ENCODE data around the gene TNC.
A peak's percentile ranks its signal among the peaks of the same experiment; 100 is the strongest.

TNC gene

GRCh38 chr9:115071176-115071575, 46.8 kb downstream of the TNC start:
- Mint-ChIP-seq H3K9me3 (no peaks in the 10 kb centered on the region), H3K4me3 (no peak overlapping the region), H3K27ac (no peak overlapping the region), H3K4me1 (ENCODE audit: low read depth) (no peaks in the 10 kb centered on the region), H3K27me3 (ENCODE audit: low read depth) (peaks cover 7% of the 10 kb centered on the region), H3K36me3 (ENCODE audit: low read depth) (no peaks in the 10 kb centered on the region)
- no peak for DNase-seq (ENCODE audit: low spot score)

GRCh38 chr9:115069771-115070170, 48.2 kb downstream of the TNC start:
- no peak overlapping the region for H3K4me3 Mint-ChIP-seq
- no peak for DNase-seq (ENCODE audit: low spot score)
- H3K9me3 Mint-ChIP-seq, result no peaks in the 10 kb centered on the region
- no peak overlapping the region for H3K27ac Mint-ChIP-seq
- H3K36me3 Mint-ChIP-seq (ENCODE audit: low read depth), result no peaks in the 10 kb centered on the region
- H3K27me3 Mint-ChIP-seq (ENCODE audit: low read depth), result peaks cover 7% of the 10 kb centered on the region
- no peaks in the 10 kb centered on the region for H3K4me1 Mint-ChIP-seq (ENCODE audit: low read depth)

DNA sequence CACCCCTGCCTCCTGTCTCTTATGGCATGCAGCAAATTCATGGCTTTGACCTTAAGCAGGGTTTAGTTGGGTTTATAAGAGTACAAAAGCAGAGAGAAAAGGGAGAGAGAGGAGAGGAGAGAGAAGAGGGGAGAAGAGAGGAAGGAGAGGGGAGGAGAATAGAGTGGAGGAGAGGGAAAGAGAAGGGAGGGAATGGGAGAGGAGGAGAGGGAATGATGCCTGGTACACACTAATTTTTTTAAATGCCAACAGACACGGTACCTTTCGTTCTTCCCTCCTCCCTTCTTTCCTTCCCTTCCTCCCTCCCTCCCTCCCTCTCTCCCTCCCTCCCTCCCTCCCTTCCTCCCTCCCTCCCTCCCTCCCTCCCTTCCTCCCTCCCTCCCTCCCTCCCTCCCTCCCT, 48.7 kb downstream of the TNC start:
- Mint-ChIP-seq H3K4me1 (ENCODE audit: low read depth) (no peaks in the 10 kb centered on the region), H3K27me3 (ENCODE audit: low read depth) (peaks cover 7% of the 10 kb centered on the region)

GRCh38 chr9:115068031-115068430, 49.9 kb downstream of the TNC start:
- H3K27ac Mint-ChIP-seq, result no peak overlapping the region

More for the DNA sequence above, 48.7 kb downstream of the TNC start:
- Mint-ChIP-seq H3K9me3 (no peaks in the 10 kb centered on the region), H3K4me3 (no peak overlapping the region), H3K27ac (no peak overlapping the region), H3K36me3 (ENCODE audit: low read depth) (no peaks in the 10 kb centered on the region)
- no peak for DNase-seq (ENCODE audit: low spot score)

GRCh38 chr9:115063058-115063845, 54.7 kb downstream of the TNC start:
- no peaks in the 10 kb centered on the region for H3K36me3 Mint-ChIP-seq (ENCODE audit: low read depth)
- no peaks in the 10 kb centered on the region for H3K4me1 Mint-ChIP-seq (ENCODE audit: low read depth)
- no peaks in the 10 kb centered on the region for H3K9me3 Mint-ChIP-seq
- H3K4me3 Mint-ChIP-seq, result no peak overlapping the region
- no peak overlapping the region for H3K27ac Mint-ChIP-seq
- DNase-seq (ENCODE audit: low spot score), result no peak
- H3K27me3 Mint-ChIP-seq (ENCODE audit: low read depth), result peaks cover 11% of the 10 kb centered on the region

More at GRCh38 chr9:115068031-115068430, 49.9 kb downstream of the TNC start:
- no peaks in the 10 kb centered on the region for H3K4me1 Mint-ChIP-seq (ENCODE audit: low read depth)
- H3K36me3 Mint-ChIP-seq (ENCODE audit: low read depth), result no peaks in the 10 kb centered on the region
- H3K9me3 Mint-ChIP-seq, result no peaks in the 10 kb centered on the region
- no peak overlapping the region for H3K4me3 Mint-ChIP-seq
- no peak for DNase-seq (ENCODE audit: low spot score)
- peaks cover 9% of the 10 kb centered on the region for H3K27me3 Mint-ChIP-seq (ENCODE audit: low read depth)

- H3K4me1 Mint-ChIP-seq (ENCODE audit: low read depth), result no peaks in the 10 kb centered on the region
- no peaks in the 10 kb centered on the region for H3K9me3 Mint-ChIP-seq
- H3K27me3 Mint-ChIP-seq (ENCODE audit: low read depth), result peaks cover 19% of the 10 kb centered on the region
- no peak for DNase-seq (ENCODE audit: low spot score)
- H3K27ac Mint-ChIP-seq, result no peak overlapping the region
- no peak overlapping the region for H3K4me3 Mint-ChIP-seq
- no peaks in the 10 kb centered on the region for H3K36me3 Mint-ChIP-seq (ENCODE audit: low read depth)
Measured at GRCh38 chr9:115058684-115059315, 59.2 kb downstream of the TNC start.

- Mint-ChIP-seq H3K36me3 (ENCODE audit: low read depth) (no peaks in the 10 kb centered on the region), H3K4me1 (ENCODE audit: low read depth) (no peaks in the 10 kb centered on the region), H3K9me3 (no peaks in the 10 kb centered on the region), H3K27me3 (ENCODE audit: low read depth) (peaks cover 18% of the 10 kb centered on the region), H3K27ac (no peak overlapping the region), H3K4me3 (no peak overlapping the region)
- DNase-seq (ENCODE audit: low spot score), result no peak
Measured at GRCh38 chr9:115058175-115058574, 59.8 kb downstream of the TNC start.

GRCh38 chr9:115057559-115057958, 60.4 kb downstream of the TNC start:
- DNase-seq (ENCODE audit: low spot score), result no peak

DNA sequence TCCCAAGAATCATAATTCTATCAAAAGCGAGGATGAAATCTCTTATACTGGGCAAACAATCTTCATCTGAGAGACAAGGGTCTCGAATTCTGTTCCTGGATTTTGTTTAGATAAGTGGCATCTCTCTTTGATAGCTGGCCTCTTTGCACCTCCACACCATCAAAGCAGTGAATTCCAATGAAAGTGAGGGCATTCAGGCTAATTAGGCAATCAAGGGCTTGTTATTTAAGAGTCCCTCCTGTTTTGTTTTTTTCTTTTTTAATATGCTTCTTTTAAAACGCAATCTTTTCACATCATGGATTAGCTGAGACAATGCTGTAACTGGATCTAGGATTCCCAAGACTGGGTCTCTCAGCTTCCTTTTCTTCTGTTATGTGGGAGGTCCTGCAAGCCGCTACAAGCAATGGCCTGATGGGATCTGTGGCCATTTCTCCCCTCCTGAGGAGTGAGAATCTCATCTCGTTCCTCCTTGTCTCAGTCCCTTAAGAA, 67.9 kb downstream of the TNC start:
- no peaks in the 10 kb centered on the region for H3K4me1 Mint-ChIP-seq (ENCODE audit: low read depth)
- DNase-seq (ENCODE audit: low spot score), result no peak

More at GRCh38 chr9:115057559-115057958, 60.4 kb downstream of the TNC start:
- H3K4me3 Mint-ChIP-seq, result no peak overlapping the region
- H3K27ac Mint-ChIP-seq, result no peak overlapping the region
- H3K4me1 Mint-ChIP-seq (ENCODE audit: low read depth), result no peaks in the 10 kb centered on the region
- no peaks in the 10 kb centered on the region for H3K36me3 Mint-ChIP-seq (ENCODE audit: low read depth)
- no peaks in the 10 kb centered on the region for H3K9me3 Mint-ChIP-seq
- peaks cover 23% of the 10 kb centered on the region for H3K27me3 Mint-ChIP-seq (ENCODE audit: low read depth)

GRCh38 chr9:115046824-115047223, 71.1 kb downstream of the TNC start:
- no peak overlapping the region for H3K4me3 Mint-ChIP-seq
- H3K36me3 Mint-ChIP-seq (ENCODE audit: low read depth), result no peaks in the 10 kb centered on the region
- peaks cover 28% of the 10 kb centered on the region for H3K27me3 Mint-ChIP-seq (ENCODE audit: low read depth)
- no peaks in the 10 kb centered on the region for H3K9me3 Mint-ChIP-seq
- H3K27ac Mint-ChIP-seq, result no peak overlapping the region
- no peak for DNase-seq (ENCODE audit: low spot score)
- H3K4me1 Mint-ChIP-seq (ENCODE audit: low read depth), result peaks cover 6% of the 10 kb centered on the region

More for the DNA sequence above, 67.9 kb downstream of the TNC start:
- Mint-ChIP-seq H3K9me3 (no peaks in the 10 kb centered on the region), H3K36me3 (ENCODE audit: low read depth) (no peaks in the 10 kb centered on the region), H3K27ac (no peak overlapping the region), H3K27me3 (ENCODE audit: low read depth) (peaks cover 33% of the 10 kb centered on the region), H3K4me3 (no peak overlapping the region)

DNA sequence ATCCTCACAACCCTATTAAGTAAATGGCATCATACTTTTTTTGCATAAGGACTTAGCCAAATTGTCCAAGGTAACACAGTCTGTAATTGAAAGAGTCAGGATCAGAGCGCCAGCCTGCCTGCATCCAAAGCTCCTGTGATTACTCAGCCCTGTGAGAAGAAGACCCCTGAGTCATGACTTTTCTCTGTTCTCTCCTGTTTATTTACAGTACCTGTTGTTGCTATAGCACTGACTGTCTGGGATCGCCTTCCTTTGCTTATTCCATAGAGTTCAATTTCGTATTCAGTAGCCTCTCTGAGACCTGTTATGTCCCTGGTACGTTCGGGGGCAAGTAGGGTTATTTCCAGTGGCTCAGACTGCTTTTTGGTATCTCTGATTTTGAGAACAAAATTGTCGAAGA, 71.8 kb downstream of the TNC start:
- Mint-ChIP-seq H3K27ac (no peak overlapping the region), H3K4me1 (ENCODE audit: low read depth) (peaks cover 6% of the 10 kb centered on the region), H3K9me3 (no peaks in the 10 kb centered on the region), H3K36me3 (ENCODE audit: low read depth) (no peaks in the 10 kb centered on the region), H3K27me3 (ENCODE audit: low read depth) (peaks cover 25% of the 10 kb centered on the region), H3K4me3 (no peak overlapping the region)
- DNase-seq (ENCODE audit: low spot score), result no peak

- Mint-ChIP-seq H3K9me3 (no peaks in the 10 kb centered on the region), H3K36me3 (ENCODE audit: low read depth) (no peaks in the 10 kb centered on the region), H3K4me1 (ENCODE audit: low read depth) (peaks cover 8% of the 10 kb centered on the region), H3K4me3 (no peak overlapping the region), H3K27me3 (ENCODE audit: low read depth) (peaks cover 25% of the 10 kb centered on the region), H3K27ac (no peak overlapping the region)
- DNase-seq (ENCODE audit: low spot score), result no peak
Measured at GRCh38 chr9:115043632-115044031, 74.3 kb downstream of the TNC start.

- Mint-ChIP-seq H3K4me3 (no peak overlapping the region), H3K27me3 (ENCODE audit: low read depth) (peaks cover 19% of the 10 kb centered on the region)
- DNase-seq (ENCODE audit: low spot score), result peak; percentile 68
Measured at GRCh38 chr9:115042781-115043509, 75.0 kb downstream of the TNC start.

More at GRCh38 chr9:115042781-115043509, 75.0 kb downstream of the TNC start:
- Mint-ChIP-seq H3K4me1 (ENCODE audit: low read depth) (peaks cover 8% of the 10 kb centered on the region), H3K9me3 (no peaks in the 10 kb centered on the region), H3K36me3 (ENCODE audit: low read depth) (no peaks in the 10 kb centered on the region), H3K27ac (no peak overlapping the region)
